K562 (cell line): ENCODE results near the gene HTRA3.

Experiments
- ATF1 ChIP-seq, 2 experiments: fragments of 450-650 bp in 1 of 2; IDR thresholded peaks; 2 replicates each; pipeline ENCODE4 v1.6.1; 2016; ENCODE audit warnings: missing compliant biosample characterization in 1 of 2, missing genetic modification characterization in 1 of 2
- CBX1 ChIP-seq: sonication (generic); IDR thresholded peaks from 2 replicates; pipeline ENCODE4 v1.6.1; 2016; ENCODE audit warnings: antibody characterized with exemption, low read depth, mild to moderate bottlenecking
- CTCF ChIP-seq, 3 experiments: IDR thresholded peaks in 2 of 3; conservative IDR thresholded peaks in 1 of 3; 2 replicates each; pipeline ENCODE4 v1.5.1; 2011 to 2012; ENCODE audit warnings: low read length in 3 of 3, mild to moderate bottlenecking in 3 of 3, control low read depth in 2 of 3, improper control_type of control experiment in 1 of 3, inconsistent platforms in 1 of 3, low read depth in 1 of 3, mixed read lengths in 1 of 3, moderate library complexity in 1 of 3; ENCODE audit not compliant: insufficient read depth in 2 of 3
- DDX20 ChIP-seq: fragments of 450-650 bp; IDR thresholded peaks from 2 replicates; pipeline ENCODE4 v1.6.1; 2016; ENCODE audit warnings: missing genetic modification characterization, low read depth, mild to moderate bottlenecking, missing compliant biosample characterization, moderate library complexity
- ELK1 ChIP-seq: sonication (generic); formaldehyde crosslinking; IDR thresholded peaks from 2 replicates; pipeline ENCODE4 v1.8.1; 2022; ENCODE audit warnings: missing genetic modification reagents
- JUN ChIP-seq, 2 experiments: sonication (generic) in 1 of 2; formaldehyde crosslinking in 1 of 2; IDR thresholded peaks; 2 replicates each; pipeline versions ENCODE4 v1.6.1 to v1.8.0; 2012 to 2022; ENCODE audit warnings: borderline replicate concordance in 2 of 2, mild to moderate bottlenecking in 2 of 2, improper control_type of control experiment in 1 of 2, low read depth in 1 of 2, low read length in 1 of 2, missing genetic modification reagents in 1 of 2
- JUNB ChIP-seq: fragments of 450-650 bp; formaldehyde crosslinking; conservative IDR thresholded peaks from 2 replicates; pipeline ENCODE4 v1.4.0; 2020; ENCODE audit warnings: mild to moderate bottlenecking
- NFXL1 ChIP-seq: fragments of 450-650 bp; formaldehyde crosslinking; IDR thresholded peaks from 2 replicates; pipeline ENCODE4 v1.4.0; 2021; ENCODE audit warnings: mild to moderate bottlenecking
- POLR2AphosphoS5 ChIP-seq: IDR thresholded peaks from 2 replicates; pipeline ENCODE4 v1.6.1; 2011; ENCODE audit warnings: mild to moderate bottlenecking, low read depth, low read length, moderate library complexity; ENCODE audit not compliant: control insufficient read depth, insufficient read depth
- RBM14 ChIP-seq: fragments of 200-400 bp; formaldehyde crosslinking; IDR thresholded peaks from 2 replicates; pipeline ENCODE4 v1.6.1; 2018; ENCODE audit warnings: low read depth, mild to moderate bottlenecking, low read length, moderate library complexity, borderline replicate concordance; ENCODE audit not compliant: insufficient read depth
- SETDB1 ChIP-seq: IDR thresholded peaks from one replicate; pipeline ENCODE4 v1.6.1; 2012; ENCODE audit warnings: low read length, control low read depth, inconsistent platforms
- ZFX ChIP-seq: sonication (generic); formaldehyde crosslinking; IDR thresholded peaks from 2 replicates; pipeline ENCODE4 v1.8.0; 2022; ENCODE audit warnings: mild to moderate bottlenecking, missing genetic modification reagents, moderate library complexity
- ZNF766 ChIP-seq: fragments of 200-800 bp; sonication (Bioruptor generic); conservative IDR thresholded peaks from 2 replicates; pipeline ENCODE4 v1.6.1; 2016; ENCODE audit warnings: missing genetic modification characterization, missing compliant biosample characterization
- ZZZ3 ChIP-seq: fragments of 450-650 bp; IDR thresholded peaks from 2 replicates; pipeline ENCODE4 v1.6.1; 2016; ENCODE audit warnings: antibody characterized with exemption, mild to moderate bottlenecking, moderate library complexity

- TF ChIP-seq ZZZ3 = no peak
- TF ChIP-seq NFXL1 (CRISPR knock-in tag) = no peak
- TF ChIP-seq CTCF (IDR thresholded peaks at IDR 0.05 in 2 of 3, conservative IDR thresholded peaks at IDR 0.05 in 1 of 3; ENCODE audit: insufficient read depth in 2 of 3, low read depth in 1 of 3, low read length in 3 of 3) = no peak
- no peak for TF ChIP-seq SETDB1
- no peak for TF ChIP-seq POLR2AphosphoS5
- no peak for TF ChIP-seq ZNF766 (CRISPR knock-in tag)
- TF ChIP-seq ATF1 (CRISPR knock-in tag; IDR thresholded peaks at IDR 0.05) = no peak
- TF ChIP-seq ATF1 (tag; IDR thresholded peaks at IDR 0.05) = no peak
- TF ChIP-seq JUNB (CRISPR knock-in tag) = no peak
- TF ChIP-seq ELK1 = no peak
- no peak for TF ChIP-seq DDX20 (tag)
- TF ChIP-seq ZFX = no peak
- TF ChIP-seq CBX1 = no peak
- TF ChIP-seq JUN (IDR thresholded peaks at IDR 0.05; ENCODE audit: borderline replicate concordance, low read depth, low read length) = no peak
- TF ChIP-seq JUN (CRISPR knock-in tag; IDR thresholded peaks at IDR 0.05; ENCODE audit: borderline replicate concordance) = no peak
- TF ChIP-seq RBM14 = no peak
Observed at GRCh38 chr4:8316911-8317351, 47.4 kb downstream of the HTRA3 start.
